Right lobe of liver (tissue), 6 donors: Measurements from ENCODE around the gene ZNF275. TPM values are rescaled to one million over a fixed set of nuclear protein-coding genes. Genes with fewer than 3 reads are reported as not detected.

Source experiments
- ATAC-seq, 4 donors: fragments of 200-7000 bp; cut with Tn5 transposase; one replicate each; pipeline ENCODE4 v1.9.1; 2020; ENCODE audit warnings: mild to moderate bottlenecking in 4 of 4, moderate library complexity in 4 of 4
- DNase-seq, 3 donors: peaks; one replicate each; pipeline ENCODE4 v3.0.0-alpha.2; 2020
- H3K27ac ChIP-seq, 3 donors: fragments of 200-600 bp; one replicate each; pipeline ENCODE4 v1.8.0; 2022
- H3K27me3 ChIP-seq, 2 donors: fragments of 200-600 bp; one replicate each; pipeline ENCODE4 v1.8.0; 2022
- H3K36me3 ChIP-seq, 4 donors: fragments of 200-600 bp; sonication (generic) in 1 of 4; one replicate each; pipeline versions ENCODE4 v1.5.1 to v1.8.0; 2017 to 2022; ENCODE audit warnings: control low read depth in 1 of 4
- H3K4me1 ChIP-seq, 4 donors: fragments of 200-600 bp; sonication (generic) in 1 of 4; one replicate each; pipeline versions ENCODE4 v1.5.1 to v1.8.0; 2017 to 2022; ENCODE audit warnings: control low read depth in 1 of 4
- H3K4me3 ChIP-seq, 3 donors: fragments of 200-600 bp; one replicate each; pipeline ENCODE4 v1.8.0; 2022
- H3K9me3 ChIP-seq, 4 donors: fragments of 200-600 bp; sonication (generic) in 1 of 4; one replicate each; pipeline versions ENCODE4 v1.5.1 to v1.8.0; 2017 to 2022; ENCODE audit warnings: control low read depth in 1 of 4
- POLR2A ChIP-seq: fragments of 450-650 bp; IDR thresholded peaks from one replicate; pipeline ENCODE4 v1.6.1; 2017; ENCODE audit warnings: antibody characterized with exemption, mild to moderate bottlenecking
- WGBS: methylation state at CpG from one replicate; pipeline ENCODE4 v1.1.6; 2018; ENCODE audit warnings: low coverage, low lambda C conversion rate; ENCODE audit not compliant: insufficient coverage; ENCODE audit errors: missing lambda C conversion rate; 5-methylcytosine and 5-hydroxymethylcytosine counted together
- intact Hi-C, 2 donors: fragments of 100-400 bp; cut with DNase I; formaldehyde crosslinking; loops; one replicate each; pipeline versions ENCODE4 v1.11.2 to v1.14.1; 2022
- total RNA-seq, 6 experiments: library from RNA; depleted of rRNA in 2 of 6; stranded (reverse); fragments of >200 nt in 2 of 6; fragmentation: NEBNext Ultra II Directional in 3 of 6; extraction: Animal tissue kit (Norgen Biotek cat#: 25700) in 3 of 6; gene quantifications; one replicate each; pipeline versions ENCODE4 v1.1.0 to v1.2.4, GENCODE V29; 2016 to 2023
- TF ChIP-seq, protein P1 (sequence below), 4 donors: fragments of 200-600 bp in 3 of 4; fragments of 450-650 bp in 1 of 4; IDR thresholded peaks; one replicate each; pipeline versions ENCODE4 v1.5.1 to v1.8.0; 2016 to 2022; ENCODE audit warnings: antibody characterized with exemption in 4 of 4, mild to moderate bottlenecking in 2 of 4
- donor health status: DM: no; HTN: yes; CAD: no.
- donor health status: DM: no; HTN: no; CAD: no.
- donor health status: DM: no; HTN: no; CAD: no.
- donor health status: DM: no; HTN: yes; CAD: no.
- donor health status: DM: no; HTN: yes; CAD: no.

Gene ZNF275
- total RNA-seq, 6 experiments from 2014 or later: 8.1 to 12.0 (median 10.3) TPM

DNA sequence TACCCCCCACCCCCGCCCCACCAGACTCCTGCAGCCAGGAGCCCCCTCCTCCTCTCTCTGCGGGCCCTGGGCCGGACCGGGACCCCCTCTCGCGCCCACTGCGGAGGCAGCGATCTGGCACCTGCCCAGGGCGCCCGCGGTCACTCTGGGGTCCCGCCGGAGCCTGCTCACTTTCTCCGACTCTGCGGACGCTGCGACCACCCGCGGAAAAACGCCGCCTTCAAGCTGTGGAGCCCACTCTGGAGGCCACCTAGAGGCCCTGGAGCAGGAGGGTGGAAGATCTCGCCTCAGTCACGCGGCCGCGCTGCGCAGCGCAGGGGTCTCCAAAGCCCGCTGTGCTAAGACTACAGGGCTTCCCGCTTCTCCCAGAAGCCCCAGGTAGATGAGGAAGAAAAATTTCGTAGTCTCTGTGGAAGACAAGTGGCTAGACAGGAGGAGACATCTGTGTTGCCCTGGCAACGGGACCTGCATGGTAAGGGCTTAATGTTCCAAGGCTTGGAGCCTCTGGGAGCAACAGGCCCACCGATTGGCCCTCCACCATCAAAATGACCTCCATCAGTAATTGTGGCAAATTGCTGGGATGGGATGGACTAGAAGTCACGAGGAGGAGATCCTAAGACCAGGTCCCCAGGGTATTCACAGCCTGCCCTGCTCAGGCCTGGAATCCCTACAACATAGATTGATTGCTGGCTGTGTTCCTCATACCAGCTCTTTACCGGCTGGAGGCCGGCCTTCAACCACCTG lies 12.4 kb upstream of the ZNF275 start, which contains the start of gene PNMA6F:
Gene PNMA6F, minus strand, starts transcription at position 387 of the 744 bp plus-strand sequence. CDS start 1,093 bp downstream, outside the sequence.
- TF ChIP-seq, protein P1, sequence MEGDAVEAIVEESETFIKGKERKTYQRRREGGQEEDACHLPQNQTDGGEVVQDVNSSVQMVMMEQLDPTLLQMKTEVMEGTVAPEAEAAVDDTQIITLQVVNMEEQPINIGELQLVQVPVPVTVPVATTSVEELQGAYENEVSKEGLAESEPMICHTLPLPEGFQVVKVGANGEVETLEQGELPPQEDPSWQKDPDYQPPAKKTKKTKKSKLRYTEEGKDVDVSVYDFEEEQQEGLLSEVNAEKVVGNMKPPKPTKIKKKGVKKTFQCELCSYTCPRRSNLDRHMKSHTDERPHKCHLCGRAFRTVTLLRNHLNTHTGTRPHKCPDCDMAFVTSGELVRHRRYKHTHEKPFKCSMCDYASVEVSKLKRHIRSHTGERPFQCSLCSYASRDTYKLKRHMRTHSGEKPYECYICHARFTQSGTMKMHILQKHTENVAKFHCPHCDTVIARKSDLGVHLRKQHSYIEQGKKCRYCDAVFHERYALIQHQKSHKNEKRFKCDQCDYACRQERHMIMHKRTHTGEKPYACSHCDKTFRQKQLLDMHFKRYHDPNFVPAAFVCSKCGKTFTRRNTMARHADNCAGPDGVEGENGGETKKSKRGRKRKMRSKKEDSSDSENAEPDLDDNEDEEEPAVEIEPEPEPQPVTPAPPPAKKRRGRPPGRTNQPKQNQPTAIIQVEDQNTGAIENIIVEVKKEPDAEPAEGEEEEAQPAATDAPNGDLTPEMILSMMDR (IDR thresholded peaks at IDR 0.05): no peak
- no peak for TF ChIP-seq POLR2A
- ATAC-seq (peak in 1 of 4 donors; percentile 25), DNase-seq (no peak)
- Histone ChIP-seq H3K27me3 (no peaks in the 10 kb centered on the region), H3K36me3 (no peaks in the 10 kb centered on the region), H3K27ac (no peak within 1 kb of the TSS), H3K4me1 (no peaks in the 10 kb centered on the region), H3K9me3 (no peaks in the 10 kb centered on the region), H3K4me3 (no peak within 1 kb of the TSS)
- 40% methylated on average over 7 of the region's 36 CpGs for WGBS
- intact Hi-C loops: no loop called here

DNA sequence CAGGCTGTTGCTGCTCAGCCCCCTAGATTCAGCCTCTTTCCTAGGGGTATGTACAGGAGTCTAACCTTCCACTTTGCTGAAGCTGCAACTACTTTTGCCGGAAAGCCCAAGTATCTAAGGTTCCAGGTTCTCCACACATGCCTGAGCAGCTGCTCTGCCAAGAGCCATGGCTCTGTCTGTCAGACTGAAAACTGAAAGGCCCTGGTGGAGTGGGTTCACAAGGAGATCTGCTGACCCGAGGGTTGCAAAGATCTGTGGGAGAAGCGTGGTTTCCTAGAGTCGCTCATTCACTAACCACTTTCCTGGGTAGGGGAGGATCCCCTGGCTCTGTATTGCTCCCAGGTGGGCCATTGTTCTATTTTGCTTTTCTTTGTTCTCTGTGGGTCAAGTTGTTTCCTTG lies 6.4 kb upstream of the ZNF275 start:
- no peak overlapping the region for H3K4me3 ChIP-seq
- no peak for DNase-seq
- H3K4me1 ChIP-seq: no peaks in the 10 kb centered on the region
- no peak for ATAC-seq
- intact Hi-C loops: no loop called here
- H3K9me3 ChIP-seq: no peaks in the 10 kb centered on the region
- WGBS: 54% methylated on average over 3 of the region's 4 CpGs
- H3K36me3 ChIP-seq: no peaks in the 10 kb centered on the region
- no peaks in the 10 kb centered on the region for H3K27me3 ChIP-seq
- H3K27ac ChIP-seq: no peak overlapping the region
- no peak for TF ChIP-seq POLR2A
- TF ChIP-seq, protein P1 (IDR thresholded peaks at IDR 0.05): no peak

DNA sequence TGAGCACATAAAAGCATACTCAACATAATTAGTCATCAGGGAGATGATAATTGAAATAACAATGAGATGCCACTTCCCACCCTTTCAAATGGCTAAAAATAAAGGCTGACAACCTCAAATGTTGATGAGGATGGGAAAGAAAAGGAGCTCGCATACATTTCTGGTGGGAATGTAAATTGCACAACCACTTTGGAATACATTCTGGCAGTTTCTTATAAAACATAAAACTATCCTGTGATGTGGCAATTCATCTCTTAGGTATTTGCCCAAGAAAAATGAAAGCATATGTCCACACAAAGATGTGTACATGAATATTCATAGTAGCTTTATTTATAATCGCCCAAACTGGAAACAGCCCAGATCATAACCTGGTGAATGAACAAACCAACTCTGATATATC lies 687 bp upstream of the ZNF275 start:
- intact Hi-C loops: no loop called here
- TF ChIP-seq, protein P1 (IDR thresholded peaks at IDR 0.05): no peak
- no peak for TF ChIP-seq POLR2A
- DNase-seq: no peak
- Histone ChIP-seq H3K27ac (no peak overlapping the region), H3K27me3 (no peaks in the 10 kb centered on the region), H3K4me1 (no peaks in the 10 kb centered on the region), H3K9me3 (no peaks in the 10 kb centered on the region), H3K4me3 (no peak overlapping the region), H3K36me3 (no peaks in the 10 kb centered on the region)
- WGBS: 44% methylated on average over 2 of the region's 2 CpGs
- no peak for ATAC-seq

DNA sequence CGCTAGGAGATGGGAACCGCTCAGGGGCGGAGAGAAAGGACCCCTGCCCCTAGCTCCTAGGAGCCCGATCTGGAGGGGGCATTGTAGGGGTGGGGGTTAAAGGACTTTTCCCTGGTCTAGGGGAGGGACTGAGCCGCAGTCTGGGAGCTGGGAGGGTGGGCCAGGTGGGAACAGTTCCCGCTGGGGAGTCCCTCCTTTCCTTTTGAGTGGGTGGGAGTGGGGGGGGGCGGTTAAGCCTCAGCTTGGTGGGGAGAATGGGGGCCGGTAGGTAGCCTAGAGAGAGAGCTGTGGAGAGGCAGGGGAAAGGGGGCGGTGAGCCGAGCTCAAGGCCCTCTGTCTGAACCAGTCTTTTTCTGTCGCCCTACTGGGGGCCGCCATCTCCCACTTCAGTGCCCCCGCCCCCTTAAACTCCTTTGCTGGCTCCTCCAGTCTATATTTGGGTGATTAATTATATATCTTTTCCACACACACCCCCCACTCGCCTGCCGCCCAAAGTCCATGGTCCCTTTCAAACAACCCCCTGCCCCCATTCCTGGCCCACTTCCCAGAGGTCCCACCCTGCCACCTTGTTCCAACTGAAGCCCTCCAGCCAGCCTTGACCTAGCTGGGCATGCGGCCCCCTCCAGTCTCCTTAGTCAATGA lies 822 bp downstream of the ZNF275 start:
- H3K4me3 ChIP-seq: peak overlapping the region; percentile 55 to 63 (median 58)
- peak overlapping the region in 1 of 3 donors; percentile 37 for H3K27ac ChIP-seq
- ATAC-seq: no peak
- intact Hi-C loops: no loop called here
- H3K27me3 ChIP-seq: no peaks in the 10 kb centered on the region
- no peaks in the 10 kb centered on the region for H3K9me3 ChIP-seq
- 26% methylated on average over 13 of the region's 16 CpGs for WGBS
- no peak for DNase-seq
- no peaks in the 10 kb centered on the region for H3K4me1 ChIP-seq
- H3K36me3 ChIP-seq: no peaks in the 10 kb centered on the region
- TF ChIP-seq, protein P1 (IDR thresholded peaks at IDR 0.05): no peak
- no peak for TF ChIP-seq POLR2A
